Measurements from ENCODE around the gene MTURN.

DNA sequence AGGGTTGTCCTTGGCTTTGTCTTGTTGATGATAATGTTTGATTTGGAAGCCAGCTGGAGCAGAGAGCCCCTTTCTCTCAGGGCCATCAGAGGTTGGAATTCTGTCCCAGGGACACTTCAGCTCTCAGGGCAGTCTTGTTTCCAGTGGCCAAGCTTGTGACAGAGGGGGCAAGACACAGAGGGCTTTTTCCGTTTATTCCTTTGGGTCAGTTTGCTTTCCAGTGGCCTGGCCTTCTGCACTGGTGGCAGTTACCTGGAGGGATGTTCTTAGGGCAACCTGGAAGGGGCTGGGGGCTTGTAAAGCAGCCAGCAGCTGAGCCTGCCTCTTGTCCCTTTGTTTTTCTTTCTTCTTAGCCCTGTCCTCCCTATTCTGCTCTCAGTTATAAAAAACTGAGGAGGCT lies 62.7 kb downstream of the MTURN start:
- TF ChIP-seq POLR2A (IDR thresholded peaks at IDR 0.05) = no peak
- TF ChIP-seq, protein P1, sequence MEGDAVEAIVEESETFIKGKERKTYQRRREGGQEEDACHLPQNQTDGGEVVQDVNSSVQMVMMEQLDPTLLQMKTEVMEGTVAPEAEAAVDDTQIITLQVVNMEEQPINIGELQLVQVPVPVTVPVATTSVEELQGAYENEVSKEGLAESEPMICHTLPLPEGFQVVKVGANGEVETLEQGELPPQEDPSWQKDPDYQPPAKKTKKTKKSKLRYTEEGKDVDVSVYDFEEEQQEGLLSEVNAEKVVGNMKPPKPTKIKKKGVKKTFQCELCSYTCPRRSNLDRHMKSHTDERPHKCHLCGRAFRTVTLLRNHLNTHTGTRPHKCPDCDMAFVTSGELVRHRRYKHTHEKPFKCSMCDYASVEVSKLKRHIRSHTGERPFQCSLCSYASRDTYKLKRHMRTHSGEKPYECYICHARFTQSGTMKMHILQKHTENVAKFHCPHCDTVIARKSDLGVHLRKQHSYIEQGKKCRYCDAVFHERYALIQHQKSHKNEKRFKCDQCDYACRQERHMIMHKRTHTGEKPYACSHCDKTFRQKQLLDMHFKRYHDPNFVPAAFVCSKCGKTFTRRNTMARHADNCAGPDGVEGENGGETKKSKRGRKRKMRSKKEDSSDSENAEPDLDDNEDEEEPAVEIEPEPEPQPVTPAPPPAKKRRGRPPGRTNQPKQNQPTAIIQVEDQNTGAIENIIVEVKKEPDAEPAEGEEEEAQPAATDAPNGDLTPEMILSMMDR (IDR thresholded peaks at IDR 0.05) = no peak

Data from right lobe of liver (tissue), 4 donors.